HEK293 (cell line): ENCODE data around the gene EPO.

ENCODE experiments used
- CTCF ChIA-PET: fragments of 350-600 bp; formaldehyde crosslinking; extraction: SDS; loops from one replicate; lab custom pipeline; 2021; ENCODE audit warnings: antibody characterized with exemption; lab: Yijun Ruan, JAX
- POLR2A ChIA-PET: fragments of 300-600 bp; formaldehyde crosslinking; extraction: SDS; loops from one replicate; lab custom pipeline; 2020; ENCODE audit warnings: antibody characterized with exemption, inconsistent platforms; lab: Yijun Ruan, JAX
- H3K27ac ChIP-seq: fragments of 200-500 bp; sonication (Bioruptor generic); 2 replicates; pipeline ENCODE4 v1.5.1; 2014; ENCODE audit warnings: low read depth, low read length, control low read depth, inconsistent platforms; ENCODE audit errors: extremely low read depth
- H3K36me3 ChIP-seq, 2 experiments: fragments of 200-500 bp in 1 of 2; sonication (Bioruptor generic) in 1 of 2; 1 replicate in 1 of 2; 2 replicates in 1 of 2; pipeline ENCODE4 v1.5.1; 2014 to 2017; ENCODE audit warnings: inconsistent platforms in 2 of 2, low read length in 2 of 2; ENCODE audit not compliant: control insufficient read depth in 2 of 2, insufficient read depth in 1 of 2
- H3K4me1 ChIP-seq: fragments of 200-500 bp; sonication (Bioruptor generic); 2 replicates; pipeline ENCODE4 v1.5.1; 2014; ENCODE audit warnings: mild to moderate bottlenecking, low read length, inconsistent platforms; ENCODE audit not compliant: control insufficient read depth, insufficient read depth
- H3K4me3 ChIP-seq: 2 replicates; pipeline ENCODE4 v1.5.1; 2011; ENCODE audit warnings: low read depth, mild to moderate bottlenecking, control low read depth, low read length, moderate library complexity
- H3K9me3 ChIP-seq: fragments of 200-500 bp; sonication (Bioruptor generic); 2 replicates; pipeline ENCODE4 v1.5.1; 2014; ENCODE audit warnings: low read depth, low read length, inconsistent platforms; ENCODE audit not compliant: control insufficient read depth, insufficient read depth
- PBX3 ChIP-seq: sonication (generic); formaldehyde crosslinking; IDR thresholded peaks from 2 replicates; pipeline ENCODE4 v1.8.1; 2022; ENCODE audit warnings: mild to moderate bottlenecking, moderate library complexity, missing genetic modification reagents
- PRDM10 ChIP-seq: fragments of 450-650 bp; formaldehyde crosslinking; IDR thresholded peaks from 2 replicates; pipeline ENCODE4 v1.5.1; 2016; ENCODE audit warnings: missing biosample characterization, missing genetic modification characterization
- REST ChIP-seq: fragments of 450-650 bp; formaldehyde crosslinking; IDR thresholded peaks from 2 replicates; pipeline ENCODE4 v1.5.1; 2016; ENCODE audit warnings: missing biosample characterization, missing genetic modification characterization
- WT1 ChIP-seq: fragments of 450-650 bp; formaldehyde crosslinking; IDR thresholded peaks from 2 replicates; pipeline ENCODE4 v1.5.1; 2016; ENCODE audit warnings: missing biosample characterization, missing genetic modification characterization
- ZBTB10 ChIP-seq: fragments of 450-650 bp; formaldehyde crosslinking; IDR thresholded peaks from 2 replicates; pipeline ENCODE4 v1.5.1; 2016; ENCODE audit warnings: missing biosample characterization, missing genetic modification characterization
- ZBTB21 ChIP-seq: fragments of 450-650 bp; formaldehyde crosslinking; IDR thresholded peaks from 2 replicates; pipeline ENCODE4 v1.5.1; 2017; ENCODE audit warnings: missing biosample characterization, missing genetic modification characterization
- ZNF132 ChIP-seq: fragments of 450-650 bp; formaldehyde crosslinking; IDR thresholded peaks from 2 replicates; pipeline ENCODE4 v1.5.1; 2017; ENCODE audit warnings: missing biosample characterization, missing genetic modification characterization, borderline replicate concordance
- ZNF514 ChIP-seq: fragments of 450-650 bp; formaldehyde crosslinking; IDR thresholded peaks from 2 replicates; pipeline ENCODE4 v1.5.1; 2016; ENCODE audit warnings: missing biosample characterization, missing genetic modification characterization
- ZNF600 ChIP-seq: fragments of 450-650 bp; formaldehyde crosslinking; IDR thresholded peaks from 2 replicates; pipeline ENCODE4 v1.5.1; 2016; ENCODE audit warnings: missing biosample characterization, missing genetic modification characterization
- ZNF610 ChIP-seq: fragments of 450-650 bp; formaldehyde crosslinking; IDR thresholded peaks from 2 replicates; pipeline ENCODE4 v1.5.1; 2016; ENCODE audit warnings: missing biosample characterization, missing genetic modification characterization, borderline replicate concordance
- ZNF623 ChIP-seq: fragments of 450-650 bp; formaldehyde crosslinking; IDR thresholded peaks from 2 replicates; pipeline ENCODE4 v1.5.1; 2016; ENCODE audit warnings: missing biosample characterization, missing genetic modification characterization
- ZNF639 ChIP-seq: fragments of 450-650 bp; formaldehyde crosslinking; IDR thresholded peaks from 2 replicates; pipeline ENCODE4 v1.5.1; 2016; ENCODE audit warnings: missing biosample characterization, missing genetic modification characterization

The EPO gene

GRCh38 chr7:100676501-100677306, 43.6 kb upstream of the EPO start (continued):
- TF ChIP-seq ZNF132 (tag by site-specific recombination), result no peak
- TF ChIP-seq ZBTB10 (tag by site-specific recombination), result no peak
- 0 out of 2 replicates have a peak, but pooled peaks have one; percentile 10 for TF ChIP-seq ZNF600 (tag by site-specific recombination)
- TF ChIP-seq, all 188 proteins: peak for 8

GRCh38 chr7:100677308-100678267, 42.7 kb upstream of the EPO start:
- peaks cover 0 to 56% of the 10 kb centered on the region in 2 experiments; a peak in 2 of 3 replicates for H3K36me3 ChIP-seq
- CTCF ChIA-PET, result interaction anchor here (0.6 to 8.4 kb wide), 6 partner anchors 14 to 273 kb away, joined by 3 to 77 read pairs (median 4); partner anchors contain the start of gene POP7
- H3K9me3 ChIP-seq, result no peaks in the 10 kb centered on the region
- POLR2A ChIA-PET, result interaction anchor here (0.6 to 3.8 kb wide), 7 partner anchors 15 to 214 kb away, joined by 3 to 26 read pairs (median 3); partner anchors contain the start of genes FBXO24, LRCH4, MOSPD3 and POP7
- H3K4me1 ChIP-seq, result peaks cover 6% of the 10 kb centered on the region; the same call in 1 of the 2 replicates
- peak overlapping the region; percentile 48; the same call in 1 of the 2 replicates for H3K27ac ChIP-seq
- TF ChIP-seq REST (tag by site-specific recombination) (peak; percentile 83), ZNF623 (tag by site-specific recombination) (no peak), ZNF514 (tag by site-specific recombination) (no peak), PBX3 (CRISPR knock-in tag) (0 out of 2 replicates have a peak, but pooled peaks have one; percentile 18), ZBTB21 (tag by site-specific recombination) (no peak), PRDM10 (tag by site-specific recombination) (peak; percentile 16; the same call in 1 of the 2 replicates), ZNF639 (tag by site-specific recombination) (no peak), ZNF610 (tag by site-specific recombination) (no peak), WT1 (tag by site-specific recombination) (no peak)
- H3K4me3 ChIP-seq, result no peak overlapping the region
